HCEC 1CT (cell line): ENCODE data around the gene ATXN7L2.

Experiments used
- DNase-seq: peaks from one replicate; pipeline ENCODE4 v3.0.0-alpha.2; 2017

The ATXN7L2 gene

GRCh38 chr1:109527846-109528695, 44.4 kb downstream of the ATXN7L2 start:
- DNase-seq = no peak

DNA sequence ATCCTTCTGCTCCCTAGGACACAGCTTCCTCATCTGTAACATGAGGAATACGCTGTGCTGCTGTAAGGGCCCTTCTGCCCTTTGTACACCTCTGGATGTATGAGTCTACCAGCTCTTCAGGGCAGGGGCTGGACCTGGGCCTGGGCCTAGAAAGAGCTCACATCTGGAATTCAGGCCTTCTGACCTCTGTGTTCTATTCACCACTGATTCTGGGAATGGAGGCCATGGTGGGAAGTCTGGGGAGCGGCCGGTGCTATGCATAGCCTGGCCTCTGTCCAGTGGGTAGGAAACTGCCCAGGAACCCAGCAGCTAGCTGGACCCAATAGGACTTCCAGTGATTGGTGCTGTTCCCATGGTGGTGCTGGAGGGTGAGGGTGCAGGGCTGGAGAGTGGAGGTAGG, 45.0 kb downstream of the ATXN7L2 start:
- no peak for DNase-seq

- DNase-seq = no peak
These were observed 46.3 kb downstream of the ATXN7L2 start for GRCh38 chr1:109529881-109530456.

DNA sequence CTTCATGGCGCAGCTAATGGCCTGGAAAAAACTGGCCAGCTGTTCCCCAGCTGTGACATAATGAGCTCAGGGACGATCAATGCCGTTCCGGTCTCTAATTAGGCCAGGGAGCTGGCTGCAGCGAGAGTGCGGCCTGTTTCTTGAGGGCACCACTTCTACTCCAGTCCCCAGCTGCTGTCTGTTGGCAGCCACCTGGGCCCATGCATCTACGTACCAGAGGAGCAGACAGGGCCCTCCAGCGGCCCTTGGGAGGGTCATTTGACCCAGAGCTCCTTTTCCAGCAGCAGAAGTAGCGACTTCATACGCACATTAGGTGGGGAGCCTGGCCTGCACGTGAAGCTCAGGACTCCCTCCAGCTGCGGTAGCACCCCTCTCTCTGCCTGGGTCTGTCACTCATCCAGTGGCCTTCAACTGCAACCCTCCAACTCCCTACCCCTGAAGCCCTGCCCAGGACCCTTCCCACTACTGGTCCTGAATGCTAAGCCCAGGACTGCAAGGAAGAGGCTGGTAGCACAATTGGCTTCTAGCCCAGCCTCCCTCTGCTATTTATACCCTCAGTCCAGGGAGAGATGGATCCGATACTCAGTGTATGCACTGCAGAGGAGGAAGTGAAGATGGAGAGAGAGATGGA, 46.9 kb downstream of the ATXN7L2 start:
- DNase-seq = no peak

- no peak for DNase-seq
These were observed 47.7 kb downstream of the ATXN7L2 start for GRCh38 chr1:109531380-109531779.

DNA sequence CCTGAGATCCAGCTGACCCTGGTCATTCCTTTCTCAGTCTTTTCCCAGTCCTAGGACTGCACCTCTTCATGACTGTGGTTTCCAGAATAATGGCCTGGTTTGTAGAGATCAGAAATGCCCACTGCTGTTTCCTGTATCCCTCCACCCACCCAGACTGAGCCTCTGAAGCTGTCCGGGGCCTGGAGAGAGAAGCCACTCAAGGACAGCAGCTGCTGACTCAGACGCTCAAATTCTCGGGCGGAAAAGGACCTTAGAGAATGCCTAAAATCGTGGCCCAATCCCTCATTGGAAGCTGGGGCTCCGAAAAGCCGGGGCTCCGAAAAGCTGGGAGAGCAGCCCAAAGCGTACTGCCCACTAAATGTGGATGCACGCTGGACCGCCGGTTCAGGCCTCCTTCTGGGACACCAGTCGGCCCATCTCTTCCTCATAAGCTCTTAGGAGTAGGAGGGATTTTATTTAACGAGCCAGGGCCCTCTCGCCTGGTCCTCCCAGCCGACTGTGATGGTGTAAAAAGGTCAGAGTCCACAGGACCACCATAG, 48.2 kb downstream of the ATXN7L2 start:
- no peak for DNase-seq

DNA sequence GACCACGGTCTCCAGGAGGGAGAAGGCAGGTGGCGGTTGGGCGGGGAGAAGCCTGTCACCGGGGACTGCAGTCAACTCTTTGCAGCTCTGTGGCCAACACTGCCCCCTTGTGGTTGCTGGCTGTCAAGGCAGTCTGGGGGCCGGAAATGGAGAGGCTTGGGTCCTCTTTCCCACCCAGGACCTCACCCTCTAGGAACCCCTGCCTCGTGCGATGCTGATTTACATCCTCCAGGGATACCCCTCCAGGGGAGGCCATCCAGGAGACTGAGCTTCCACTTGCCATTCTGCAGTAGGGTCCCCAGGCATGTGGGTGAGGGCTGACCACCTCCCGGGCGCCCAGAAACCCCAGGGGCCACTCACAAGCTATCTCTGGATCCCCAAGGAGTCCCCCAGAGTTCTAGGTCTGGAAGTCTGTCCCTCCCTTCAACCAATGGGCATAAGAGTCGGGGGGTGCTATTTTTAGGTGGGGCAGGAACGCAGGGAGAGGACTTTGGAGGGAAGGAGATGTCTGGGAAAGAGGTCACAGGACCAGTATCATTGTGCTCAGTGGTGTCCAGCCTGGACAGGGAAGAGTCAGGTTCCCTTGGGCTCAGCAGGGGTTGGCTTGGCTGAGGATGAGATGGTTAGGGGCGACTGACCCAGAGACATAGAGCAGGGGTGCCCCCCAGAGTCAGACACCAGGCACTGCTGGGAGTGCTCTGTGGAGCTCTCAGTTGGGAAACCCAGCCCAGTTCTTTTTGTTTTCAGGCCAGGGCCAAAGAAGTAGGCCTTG, 48.8 kb downstream of the ATXN7L2 start:
- peak; percentile 79 for DNase-seq

GRCh38 chr1:109534307-109534858, 50.7 kb downstream of the ATXN7L2 start:
- DNase-seq = no peak

GRCh38 chr1:109535481-109535880, 51.8 kb downstream of the ATXN7L2 start:
- DNase-seq = no peak

- no peak for DNase-seq
These were observed 52.3 kb downstream of the ATXN7L2 start for GRCh38 chr1:109535971-109536491.

DNA sequence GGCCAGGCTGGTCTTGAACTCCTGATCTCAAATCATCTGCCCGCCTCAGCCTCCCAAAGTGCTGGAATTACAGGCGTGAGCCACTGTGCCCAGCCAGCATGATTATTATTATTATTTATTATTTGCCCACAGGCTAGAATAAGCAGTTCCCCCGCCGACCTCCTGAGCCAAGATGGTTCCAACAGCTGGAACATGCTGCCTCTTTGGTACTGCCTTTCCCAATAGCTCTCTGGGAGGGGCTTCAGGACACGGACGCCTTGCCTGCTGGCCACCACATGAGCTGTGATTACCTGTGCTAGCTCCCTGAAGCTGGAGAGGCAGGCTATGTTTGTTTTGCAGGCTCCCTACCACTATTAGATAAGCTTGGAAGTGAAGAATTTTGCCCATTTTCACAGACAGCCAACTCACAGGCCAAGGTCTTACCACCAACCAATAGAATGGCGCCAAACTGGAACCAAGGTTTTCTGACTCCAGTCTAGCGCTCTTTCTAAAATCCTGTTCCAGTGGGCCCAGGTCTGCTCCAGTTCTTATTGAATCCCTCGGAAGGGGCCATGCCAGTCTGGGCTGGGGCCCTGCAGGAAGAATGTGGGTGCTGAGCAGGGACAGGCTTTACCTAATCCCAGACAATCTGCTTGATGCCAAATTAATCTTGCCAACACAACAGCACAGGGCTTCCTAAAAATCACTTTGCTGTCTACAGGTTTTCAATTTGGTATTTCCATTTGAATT, 53.9 kb downstream of the ATXN7L2 start:
- DNase-seq = no peak

GRCh38 chr1:109538827-109539555, 55.3 kb downstream of the ATXN7L2 start:
- DNase-seq = no peak

GRCh38 chr1:109539676-109540075, 56.0 kb downstream of the ATXN7L2 start, which contains the start of gene GPR61:
Gene GPR61, plus strand, starts transcription at chr1:109539872. Its CDS starts 3,151 bp downstream, at chr1:109543023.
- DNase-seq = no peak

DNA sequence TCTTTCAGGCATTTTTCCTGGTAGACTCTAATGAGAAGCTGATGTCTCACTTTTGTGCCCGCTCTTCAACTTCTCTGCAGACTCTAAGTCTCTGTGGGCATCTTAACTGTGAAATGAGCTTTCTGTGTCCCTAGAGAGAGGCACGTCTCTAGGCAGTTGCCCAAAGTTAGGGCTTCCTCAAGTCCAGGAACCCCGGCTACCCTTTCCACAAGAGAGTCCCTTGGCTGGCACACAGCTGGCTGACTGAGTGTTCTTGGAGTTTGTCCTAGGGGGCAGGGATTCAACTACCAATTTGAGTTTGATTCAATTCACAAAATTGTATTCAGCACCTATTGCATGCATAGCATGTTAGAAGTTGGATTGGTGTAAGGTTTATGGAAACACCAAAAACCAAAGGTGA, 57.4 kb downstream of the ATXN7L2 start:
- DNase-seq = no peak
